Measurements from ENCODE around the gene POTEE. TPM values are rescaled to one million over a fixed set of nuclear protein-coding genes. Genes with fewer than 3 reads are reported as not detected.
"Not testable (repeated sequence)": the region's sequence is repeated elsewhere in the genome, so short reads cannot be mapped to it uniquely, and the experiment has no call there.

POTEE gene
- total RNA-seq, 1 experiment from 2014 or later: not detected

- H3F3A ChIP-seq (ENCODE audit: low read length, unreplicated experiment); H3K36me3 ChIP-seq (ENCODE audit: low read depth, low read length); H3K9me3 ChIP-seq (ENCODE audit: low read length); H3K9ac ChIP-seq (ENCODE audit: low read length); intact Hi-C loops (cut with micrococcal nuclease); H4K20me1 ChIP-seq (ENCODE audit: low read length); H2AFZ ChIP-seq (ENCODE audit: low read length); H3K4me2 ChIP-seq (ENCODE audit: low read length); H3K4me1 ChIP-seq (ENCODE audit: insufficient read depth, low read length); H3K4me3 ChIP-seq (ENCODE audit: low read length); BruUV-seq (replicated peaks); POLR2A ChIA-PET (ENCODE audit: unreplicated experiment); H3K27me3 ChIP-seq (ENCODE audit: low read length); CTCF ChIA-PET; H3K27ac ChIP-seq (ENCODE audit: low read length); DNase-seq; H3K9me2 ChIP-seq (replicated peaks; ENCODE audit: low read length); H3K79me2 ChIP-seq (ENCODE audit: low read length): not testable (repeated sequence)
- ATAC-seq: peak; percentile 51
Observed at GRCh38 chr2:131210434-131211211, 1.3 kb downstream of the POTEE start.

- H3K79me2 ChIP-seq (ENCODE audit: low read length); ATAC-seq; BruUV-seq (replicated peaks); DNase-seq; H3K36me3 ChIP-seq (ENCODE audit: low read depth, low read length); H3F3A ChIP-seq (ENCODE audit: low read length, unreplicated experiment); H3K27me3 ChIP-seq (ENCODE audit: low read length); H3K9ac ChIP-seq (ENCODE audit: low read length); H3K9me3 ChIP-seq (ENCODE audit: low read length); H3K4me2 ChIP-seq (ENCODE audit: low read length); H4K20me1 ChIP-seq (ENCODE audit: low read length); intact Hi-C loops (cut with micrococcal nuclease); CTCF ChIA-PET; H3K9me2 ChIP-seq (replicated peaks; ENCODE audit: low read length); H3K4me1 ChIP-seq (ENCODE audit: insufficient read depth, low read length); POLR2A ChIA-PET (ENCODE audit: unreplicated experiment); H3K4me3 ChIP-seq (ENCODE audit: low read length); H3K27ac ChIP-seq (ENCODE audit: low read length); H2AFZ ChIP-seq (ENCODE audit: low read length): not testable (repeated sequence)
Observed at GRCh38 chr2:131217238-131217986, 8.1 kb downstream of the POTEE start.

- H4K20me1 ChIP-seq (ENCODE audit: low read length); H3K27ac ChIP-seq (ENCODE audit: low read length); H3K9me2 ChIP-seq (replicated peaks; ENCODE audit: low read length); H3K4me1 ChIP-seq (ENCODE audit: insufficient read depth, low read length); H3K36me3 ChIP-seq (ENCODE audit: low read depth, low read length); H3K79me2 ChIP-seq (ENCODE audit: low read length); H3K9ac ChIP-seq (ENCODE audit: low read length); ATAC-seq; CTCF ChIA-PET; H3K9me3 ChIP-seq (ENCODE audit: low read length); intact Hi-C loops (cut with micrococcal nuclease); H3K4me2 ChIP-seq (ENCODE audit: low read length); H3K4me3 ChIP-seq (ENCODE audit: low read length); H2AFZ ChIP-seq (ENCODE audit: low read length); POLR2A ChIA-PET (ENCODE audit: unreplicated experiment); DNase-seq; H3F3A ChIP-seq (ENCODE audit: low read length, unreplicated experiment); H3K27me3 ChIP-seq (ENCODE audit: low read length); BruUV-seq (replicated peaks): not testable (repeated sequence)
Observed at GRCh38 chr2:131235543-131236449, 26.5 kb downstream of the POTEE start.

Other genes starting within 250 kb of the POTEE start
- gene FAM168B, start 116.1 kb upstream of the POTEE start, total RNA-seq (2014; rRNA removed): 91.7 and 103 TPM in 2 replicates
- gene PLEKHB2, start 104.2 kb upstream of the POTEE start, total RNA-seq (2014; rRNA removed): 64.5 and 73.9 TPM in 2 replicates
- gene RAB6D, start 154.6 kb downstream of the POTEE start, total RNA-seq (2014; rRNA removed): not detected in 2 replicates